Mesenchymal stem cell (in vitro differentiated cells and primary cell): ENCODE results near the gene KIF18B.
A peak's percentile ranks its signal among the peaks of the same experiment; 100 is the strongest.

Source experiments
- DNase-seq: peaks from one replicate; pipeline ENCODE4 v3.0.0-alpha.2; 2013
- H2AFZ ChIP-seq: one replicate; pipeline ENCODE4 v1.6.1; 2013; ENCODE audit warnings: low read depth, mild to moderate bottlenecking, control low read depth, inconsistent platforms, low read length, moderate library complexity
- H2AK5ac ChIP-seq: 2 replicates; pipeline ENCODE4 v1.6.1; 2013; ENCODE audit warnings: low read length, moderate library complexity, mild to moderate bottlenecking, inconsistent platforms; ENCODE audit not compliant: severe bottlenecking
- H2BK120ac ChIP-seq: one replicate; pipeline ENCODE4 v1.6.1; 2013; ENCODE audit warnings: low read depth, mild to moderate bottlenecking, inconsistent platforms, low read length, moderate library complexity
- H2BK12ac ChIP-seq, 2 experiments: one replicate each; pipeline ENCODE4 v1.6.1; 2013; ENCODE audit warnings: inconsistent platforms in 2 of 2, low read length in 2 of 2, mild to moderate bottlenecking in 2 of 2, moderate library complexity in 2 of 2, control low read depth in 1 of 2
- H2BK15ac ChIP-seq: one replicate; pipeline ENCODE4 v1.6.1; 2013; ENCODE audit warnings: mild to moderate bottlenecking, low read depth, inconsistent platforms; ENCODE audit not compliant: poor library complexity, severe bottlenecking
- H2BK5ac ChIP-seq: 2 replicates; pipeline ENCODE4 v1.6.1; 2013; ENCODE audit warnings: low read depth, mild to moderate bottlenecking, low read length, control low read depth, inconsistent platforms; ENCODE audit not compliant: poor library complexity, severe bottlenecking
- H3K14ac ChIP-seq, 2 experiments: one replicate each; pipeline ENCODE4 v1.6.1; 2013; ENCODE audit warnings: inconsistent platforms in 2 of 2, low read length in 2 of 2, control low read depth in 1 of 2, mild to moderate bottlenecking in 1 of 2, moderate library complexity in 1 of 2
- H3K18ac ChIP-seq, 2 experiments: one replicate each; pipeline ENCODE4 v1.6.1; 2013; ENCODE audit warnings: inconsistent platforms in 2 of 2, low read length in 2 of 2, control low read depth in 1 of 2, low read depth in 1 of 2, mild to moderate bottlenecking in 1 of 2
- H3K23ac ChIP-seq, 2 experiments: one replicate each; pipeline ENCODE4 v1.6.1; 2013; ENCODE audit warnings: inconsistent platforms in 2 of 2, low read length in 2 of 2, mild to moderate bottlenecking in 2 of 2, moderate library complexity in 2 of 2, control low read depth in 1 of 2
- H3K27ac ChIP-seq: 2 replicates; pipeline ENCODE4 v1.5.1; 2013; ENCODE audit warnings: mild to moderate bottlenecking, moderate library complexity, low read length, control low read depth, inconsistent platforms; ENCODE audit not compliant: poor library complexity, severe bottlenecking
- H3K27me3 ChIP-seq, 2 experiments: 2 replicates each; pipeline versions ENCODE4 v1.6.1 to v1.7.0; 2013; ENCODE audit warnings: low read length in 2 of 2, mild to moderate bottlenecking in 2 of 2, moderate library complexity in 2 of 2, control low read depth in 1 of 2, inconsistent platforms in 1 of 2; ENCODE audit not compliant: control insufficient read depth in 1 of 2, insufficient read depth in 1 of 2
- H3K36me3 ChIP-seq, 2 experiments: 2 replicates each; pipeline versions ENCODE4 v1.6.1 to v1.7.0; 2013; ENCODE audit warnings: low read length in 2 of 2, control low read depth in 1 of 2, inconsistent platforms in 1 of 2, low read depth in 1 of 2, mild to moderate bottlenecking in 1 of 2; ENCODE audit not compliant: insufficient read depth in 2 of 2, control insufficient read depth in 1 of 2
- H3K4ac ChIP-seq, 2 experiments: one replicate each; pipeline ENCODE4 v1.6.1; 2013; ENCODE audit warnings: inconsistent platforms in 2 of 2, low read length in 2 of 2, mild to moderate bottlenecking in 2 of 2, moderate library complexity in 2 of 2, control low read depth in 1 of 2, low read depth in 1 of 2
- H3K4me1 ChIP-seq: 2 replicates; pipeline ENCODE4 v1.6.1; 2013; ENCODE audit warnings: low read depth, low read length, control low read depth; ENCODE audit not compliant: control insufficient read depth, insufficient read depth
- H3K4me2 ChIP-seq: 2 replicates; pipeline ENCODE4 v1.6.1; 2013; ENCODE audit warnings: low read length, mild to moderate bottlenecking, inconsistent platforms; ENCODE audit not compliant: poor library complexity, severe bottlenecking
- H3K4me3 ChIP-seq, 2 experiments: 2 replicates each; pipeline versions ENCODE4 v1.5.1 to v1.7.0; 2013; ENCODE audit warnings: low read length in 2 of 2, mild to moderate bottlenecking in 2 of 2, control low read depth in 1 of 2, low read depth in 1 of 2; ENCODE audit not compliant: insufficient read depth in 1 of 2
- H3K79me1 ChIP-seq: replicated peaks from 2 replicates; pipeline ENCODE4 v1.6.1; 2013; ENCODE audit warnings: mild to moderate bottlenecking, control low read depth, low read length, inconsistent platforms; ENCODE audit not compliant: poor library complexity, severe bottlenecking
- H3K9ac ChIP-seq: 2 replicates; pipeline ENCODE4 v1.7.0; 2013; ENCODE audit warnings: mild to moderate bottlenecking, low read length, moderate library complexity
- H3K9me3 ChIP-seq: 2 replicates; pipeline ENCODE4 v1.7.0; 2013; ENCODE audit warnings: mild to moderate bottlenecking, low read length; ENCODE audit not compliant: control insufficient read depth
- H4K8ac ChIP-seq: one replicate; pipeline ENCODE4 v1.6.1; 2013; ENCODE audit warnings: inconsistent platforms, mild to moderate bottlenecking, low read length, moderate library complexity
- H4K91ac ChIP-seq: one replicate; pipeline ENCODE4 v1.6.1; 2013; ENCODE audit warnings: mild to moderate bottlenecking, low read length, inconsistent platforms
- WGBS: methylation state at CpG from one replicate; pipeline ENCODE4 v1.1.7; 2013; ENCODE audit warnings: mixed read lengths; 5-methylcytosine and 5-hydroxymethylcytosine counted together

KIF18B gene

GRCh38 chr17:44959821-44960531 is 12.4 kb upstream of the KIF18B start:
- H2AFZ ChIP-seq, result no peak overlapping the region
- H3K14ac ChIP-seq, result peak overlapping the region in 1 of 2 experiments; percentile 30
- no peaks in the 10 kb centered on the region for H3K9me3 ChIP-seq
- H4K91ac ChIP-seq, result peak overlapping the region; percentile 70
- H3K79me1 ChIP-seq, result no peaks in the 10 kb centered on the region
- H2BK12ac ChIP-seq, result peak overlapping the region in 1 of 2 experiments; percentile 19
- H3K18ac ChIP-seq, result no peak overlapping the region
- 17% methylated on average over 39 of the region's 56 CpGs for WGBS
- H3K27me3 ChIP-seq, result peaks cover 21 to 53% of the 10 kb centered on the region in 2 experiments
- H2AK5ac ChIP-seq, result no peak overlapping the region
- H3K4me1 ChIP-seq, result peaks cover 9% of the 10 kb centered on the region
- peaks cover 0 to 3% of the 10 kb centered on the region in 2 experiments for H3K36me3 ChIP-seq
- no peak overlapping the region for H3K4ac ChIP-seq
- no peak overlapping the region for H3K9ac ChIP-seq
- peak overlapping the region; percentile 18 for H2BK15ac ChIP-seq
- no peak for DNase-seq
- peak overlapping the region; percentile 59 for H2BK120ac ChIP-seq
- H3K27ac ChIP-seq, result no peak overlapping the region
- peak overlapping the region; percentile 82 for H4K8ac ChIP-seq
- H3K4me2 ChIP-seq, result no peak overlapping the region
- H3K4me3 ChIP-seq, result no peak overlapping the region
- no peak overlapping the region for H2BK5ac ChIP-seq
- H3K23ac ChIP-seq, result no peak overlapping the region

GRCh38 chr17:44956998-44957981 is 9.7 kb upstream of the KIF18B start:
- no peak overlapping the region for H2BK5ac ChIP-seq
- H3K18ac ChIP-seq, result no peak overlapping the region
- 91% methylated on average over 6 of the region's 8 CpGs for WGBS
- H3K23ac ChIP-seq, result no peak overlapping the region
- H2BK120ac ChIP-seq, result no peak overlapping the region
- peaks cover 14 to 46% of the 10 kb centered on the region in 2 experiments for H3K27me3 ChIP-seq
- H4K91ac ChIP-seq, result no peak overlapping the region
- H3K27ac ChIP-seq, result no peak overlapping the region
- H3K4me2 ChIP-seq, result no peak overlapping the region
- H3K9ac ChIP-seq, result no peak overlapping the region
- DNase-seq, result no peak
- H2AFZ ChIP-seq, result no peak overlapping the region
- H3K14ac ChIP-seq, result no peak overlapping the region
- H3K79me1 ChIP-seq, result no peaks in the 10 kb centered on the region
- H4K8ac ChIP-seq, result no peak overlapping the region
- H2BK15ac ChIP-seq, result no peak overlapping the region
- no peak overlapping the region for H3K4me3 ChIP-seq
- no peak overlapping the region for H2BK12ac ChIP-seq
- peaks cover 0 to 3% of the 10 kb centered on the region in 2 experiments for H3K36me3 ChIP-seq
- no peak overlapping the region for H3K4ac ChIP-seq
- H2AK5ac ChIP-seq, result no peak overlapping the region
- H3K4me1 ChIP-seq, result peaks cover 9% of the 10 kb centered on the region
- H3K9me3 ChIP-seq, result no peaks in the 10 kb centered on the region

- H3K18ac ChIP-seq, result no peak overlapping the region
Observed at GRCh38 chr17:44955674-44956425, 8.3 kb upstream of the KIF18B start.

More at GRCh38 chr17:44955674-44956425, 8.3 kb upstream of the KIF18B start:
- Histone ChIP-seq H3K36me3 (peaks cover 0 to 3% of the 10 kb centered on the region in 2 experiments), H3K4me3 (no peak overlapping the region), H3K9ac (no peak overlapping the region), H3K23ac (no peak overlapping the region), H2BK5ac (no peak overlapping the region), H2AK5ac (no peak overlapping the region), H3K4me2 (no peak overlapping the region), H3K4me1 (peaks cover 9% of the 10 kb centered on the region), H2BK12ac (no peak overlapping the region), H2BK120ac (no peak overlapping the region), H3K79me1 (no peaks in the 10 kb centered on the region), H3K4ac (no peak overlapping the region), H4K91ac (no peak overlapping the region), H3K27ac (no peak overlapping the region), H2BK15ac (no peak overlapping the region), H2AFZ (no peak overlapping the region), H3K27me3 (peaks cover 14 to 43% of the 10 kb centered on the region in 2 experiments), H3K9me3 (no peaks in the 10 kb centered on the region), H3K14ac (no peak overlapping the region), H4K8ac (no peak overlapping the region)
- DNase-seq, result no peak
- WGBS, result 86% methylated on average over 8 of the region's 8 CpGs
